ENCODE measurements around the gene EIF4A3. TPM values are rescaled to one million over a fixed set of nuclear protein-coding genes. Genes with fewer than 3 reads are reported as not detected.
A peak's percentile ranks its signal among the peaks of the same experiment; 100 is the strongest.

The EIF4A3 gene
- total and polyA plus RNA-seq, 9 donors = 65.5 to 93.4 (median 79.0) TPM

- Histone ChIP-seq H3K4me3 (ENCODE audit: low read length) (no peak overlapping the region), H3K27ac (ENCODE audit: low read length) (no peak overlapping the region), H3K4me1 (ENCODE audit: control insufficient read depth, insufficient read depth, low read length) (peaks cover 32% of the 10 kb centered on the region), H3K27me3 (ENCODE audit: control insufficient read depth, insufficient read depth, low read length) (peaks cover 3% of the 10 kb centered on the region), H3K36me3 (ENCODE audit: control insufficient read depth, insufficient read depth, low read length) (no peaks in the 10 kb centered on the region), H3K9me3 (replicated peaks; ENCODE audit: control insufficient read depth, low read depth, low read length) (no peaks in the 10 kb centered on the region)
- no peak for DNase-seq
- WGBS (ENCODE audit: insufficient coverage) = 93% methylated on average over 9 of the region's 15 CpGs
Measured at GRCh38 chr17:80102664-80103448, 44.1 kb downstream of the EIF4A3 start.

- H3K4me1 ChIP-seq (ENCODE audit: control insufficient read depth, insufficient read depth, low read length) = peaks cover 38% of the 10 kb centered on the region
- WGBS (ENCODE audit: insufficient coverage) = 14% methylated on average over 15 of the region's 21 CpGs
- DNase-seq = peak; percentile 36
- no peak overlapping the region for H3K27ac ChIP-seq (ENCODE audit: low read length)
- H3K36me3 ChIP-seq (ENCODE audit: control insufficient read depth, insufficient read depth, low read length) = no peaks in the 10 kb centered on the region
- H3K4me3 ChIP-seq (ENCODE audit: low read length) = peak overlapping the region; percentile 88
- no peaks in the 10 kb centered on the region for H3K9me3 ChIP-seq (replicated peaks; ENCODE audit: control insufficient read depth, low read depth, low read length)
- peaks cover 3% of the 10 kb centered on the region for H3K27me3 ChIP-seq (ENCODE audit: control insufficient read depth, insufficient read depth, low read length)
Measured at GRCh38 chr17:80101946-80102663, 44.8 kb downstream of the EIF4A3 start.

- Histone ChIP-seq H3K4me1 (ENCODE audit: control insufficient read depth, insufficient read depth, low read length) (peaks cover 44% of the 10 kb centered on the region), H3K4me3 (ENCODE audit: low read length) (peak within 1 kb of the TSS; percentile 88), H3K36me3 (ENCODE audit: control insufficient read depth, insufficient read depth, low read length) (no peaks in the 10 kb centered on the region), H3K27me3 (ENCODE audit: control insufficient read depth, insufficient read depth, low read length) (peaks cover 3% of the 10 kb centered on the region), H3K9me3 (replicated peaks; ENCODE audit: control insufficient read depth, low read depth, low read length) (no peaks in the 10 kb centered on the region), H3K27ac (ENCODE audit: low read length) (peak within 1 kb of the TSS; percentile 55)
- under 1% methylated on average over 114 of the region's 114 CpGs for WGBS (ENCODE audit: insufficient coverage)
- DNase-seq = peak; percentile 93
Measured at GRCh38 chr17:80101011-80101945, 45.6 kb downstream of the EIF4A3 start, which contains the start of gene GAA. Gene GAA (plus strand): TSS chr17:80101581. CDS start chr17:80104587, 3,006 bp downstream.

GRCh38 chr17:80100035-80100323 lies 46.9 kb downstream of the EIF4A3 start:
- no peaks in the 10 kb centered on the region for H3K36me3 ChIP-seq (ENCODE audit: control insufficient read depth, insufficient read depth, low read length)
- H3K4me1 ChIP-seq (ENCODE audit: control insufficient read depth, insufficient read depth, low read length) = peaks cover 36% of the 10 kb centered on the region
- no peak overlapping the region for H3K4me3 ChIP-seq (ENCODE audit: low read length)
- no peak overlapping the region for H3K27ac ChIP-seq (ENCODE audit: low read length)
- no peaks in the 10 kb centered on the region for H3K9me3 ChIP-seq (replicated peaks; ENCODE audit: control insufficient read depth, low read depth, low read length)
- no peak for DNase-seq
- peaks cover 3% of the 10 kb centered on the region for H3K27me3 ChIP-seq (ENCODE audit: control insufficient read depth, insufficient read depth, low read length)
- WGBS (ENCODE audit: insufficient coverage) = 85% methylated on average over 4 of the region's 4 CpGs

- no peaks in the 10 kb centered on the region for H3K27me3 ChIP-seq (ENCODE audit: control insufficient read depth, insufficient read depth, low read length)
- H3K36me3 ChIP-seq (ENCODE audit: control insufficient read depth, insufficient read depth, low read length) = no peaks in the 10 kb centered on the region
- H3K4me1 ChIP-seq (ENCODE audit: control insufficient read depth, insufficient read depth, low read length) = peaks cover 33% of the 10 kb centered on the region
- no peak overlapping the region for H3K27ac ChIP-seq (ENCODE audit: low read length)
- H3K9me3 ChIP-seq (replicated peaks; ENCODE audit: control insufficient read depth, low read depth, low read length) = no peaks in the 10 kb centered on the region
- no peak for DNase-seq
- no peak overlapping the region for H3K4me3 ChIP-seq (ENCODE audit: low read length)
- 84% methylated on average over 16 of the region's 27 CpGs for WGBS (ENCODE audit: insufficient coverage)
Measured at GRCh38 chr17:80099291-80100034, 47.5 kb downstream of the EIF4A3 start.

- no peaks in the 10 kb centered on the region for H3K27me3 ChIP-seq (ENCODE audit: control insufficient read depth, insufficient read depth, low read length)
- DNase-seq = no peak
- 90% methylated on average over 23 of the region's 23 CpGs for WGBS (ENCODE audit: insufficient coverage)
- H3K27ac ChIP-seq (ENCODE audit: low read length) = no peak overlapping the region
- no peaks in the 10 kb centered on the region for H3K36me3 ChIP-seq (ENCODE audit: control insufficient read depth, insufficient read depth, low read length)
- peaks cover 32% of the 10 kb centered on the region for H3K4me1 ChIP-seq (ENCODE audit: control insufficient read depth, insufficient read depth, low read length)
- no peaks in the 10 kb centered on the region for H3K9me3 ChIP-seq (replicated peaks; ENCODE audit: control insufficient read depth, low read depth, low read length)
- no peak overlapping the region for H3K4me3 ChIP-seq (ENCODE audit: low read length)
Measured at GRCh38 chr17:80097844-80098691, 48.9 kb downstream of the EIF4A3 start.

GRCh38 chr17:80097127-80097621 lies 49.8 kb downstream of the EIF4A3 start:
- no peaks in the 10 kb centered on the region for H3K36me3 ChIP-seq (ENCODE audit: control insufficient read depth, insufficient read depth, low read length)
- DNase-seq = no peak
- H3K27me3 ChIP-seq (ENCODE audit: control insufficient read depth, insufficient read depth, low read length) = no peaks in the 10 kb centered on the region
- peaks cover 27% of the 10 kb centered on the region for H3K4me1 ChIP-seq (ENCODE audit: control insufficient read depth, insufficient read depth, low read length)
- peak overlapping the region; percentile 47 for H3K27ac ChIP-seq (ENCODE audit: low read length)
- no peaks in the 10 kb centered on the region for H3K9me3 ChIP-seq (replicated peaks; ENCODE audit: control insufficient read depth, low read depth, low read length)
- WGBS (ENCODE audit: insufficient coverage) = 50% methylated on average over 12 of the region's 17 CpGs
- no peak overlapping the region for H3K4me3 ChIP-seq (ENCODE audit: low read length)

- 37% methylated on average over 10 of the region's 12 CpGs for WGBS (ENCODE audit: insufficient coverage)
- Histone ChIP-seq H3K9me3 (replicated peaks; ENCODE audit: control insufficient read depth, low read depth, low read length) (no peaks in the 10 kb centered on the region), H3K36me3 (ENCODE audit: control insufficient read depth, insufficient read depth, low read length) (no peaks in the 10 kb centered on the region), H3K4me1 (ENCODE audit: control insufficient read depth, insufficient read depth, low read length) (peaks cover 22% of the 10 kb centered on the region), H3K4me3 (ENCODE audit: low read length) (no peak overlapping the region), H3K27ac (ENCODE audit: low read length) (peak overlapping the region; percentile 47), H3K27me3 (ENCODE audit: control insufficient read depth, insufficient read depth, low read length) (no peaks in the 10 kb centered on the region)
- DNase-seq = peak; percentile 58
Measured at GRCh38 chr17:80096561-80097021, 50.3 kb downstream of the EIF4A3 start.

Measured in muscle of leg (tissue), 11 donors.